HG02798 (cell line): Measurements from ENCODE around the gene SDR9C7.
"Not testable (repeated sequence)": the region's sequence is repeated elsewhere in the genome, so short reads cannot be mapped to it uniquely, and the experiment has no call there.

Experiments used
- ATAC-seq: cut with Tn5 transposase; IDR thresholded peaks from one replicate; pipeline ENCODE4 v1.9.1; 2021; ENCODE audit warnings: mild to moderate bottlenecking; ENCODE audit not compliant: unreplicated experiment, poor library complexity

SDR9C7 gene

DNA sequence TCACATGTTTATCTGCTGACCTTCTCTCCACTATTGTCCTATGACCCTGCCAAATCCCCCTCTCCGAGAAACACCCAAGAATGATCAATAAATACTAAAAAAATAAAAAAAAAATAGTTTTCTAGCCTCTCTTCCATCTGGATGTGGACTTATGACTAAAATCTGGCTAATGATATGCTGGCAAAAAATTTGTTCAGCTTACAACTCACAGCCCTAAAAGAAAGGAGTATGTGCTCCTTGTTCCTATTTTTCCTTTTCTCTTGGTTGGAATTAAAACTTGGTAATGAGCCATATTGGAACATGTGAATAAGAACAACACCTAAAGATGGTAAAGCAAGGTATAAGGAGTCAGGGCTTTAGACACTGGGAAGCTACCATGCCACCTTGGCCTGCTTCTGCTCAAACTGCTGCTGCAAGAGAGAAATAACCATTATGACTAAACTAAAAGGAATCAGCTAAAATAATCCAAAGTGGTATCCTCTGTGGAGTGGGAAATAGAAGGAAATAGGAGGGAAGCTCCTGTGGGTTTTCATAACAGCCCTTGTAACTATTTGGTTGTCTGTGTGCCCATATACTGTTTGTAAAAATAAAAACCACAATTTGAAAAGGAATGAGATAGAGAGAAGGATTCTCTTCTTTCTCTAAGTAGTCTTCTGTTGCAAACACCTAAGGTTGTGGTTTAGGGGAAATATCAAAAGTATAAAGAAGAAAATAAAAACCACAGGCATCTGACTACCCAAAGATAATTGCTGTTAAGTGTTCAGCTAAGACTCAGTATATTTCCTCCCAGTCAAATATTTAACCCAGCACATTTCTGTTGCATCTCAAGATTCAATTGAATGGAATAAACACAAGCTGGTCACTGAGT is 53.8 kb downstream of the SDR9C7 start:
- ATAC-seq: no peak

DNA sequence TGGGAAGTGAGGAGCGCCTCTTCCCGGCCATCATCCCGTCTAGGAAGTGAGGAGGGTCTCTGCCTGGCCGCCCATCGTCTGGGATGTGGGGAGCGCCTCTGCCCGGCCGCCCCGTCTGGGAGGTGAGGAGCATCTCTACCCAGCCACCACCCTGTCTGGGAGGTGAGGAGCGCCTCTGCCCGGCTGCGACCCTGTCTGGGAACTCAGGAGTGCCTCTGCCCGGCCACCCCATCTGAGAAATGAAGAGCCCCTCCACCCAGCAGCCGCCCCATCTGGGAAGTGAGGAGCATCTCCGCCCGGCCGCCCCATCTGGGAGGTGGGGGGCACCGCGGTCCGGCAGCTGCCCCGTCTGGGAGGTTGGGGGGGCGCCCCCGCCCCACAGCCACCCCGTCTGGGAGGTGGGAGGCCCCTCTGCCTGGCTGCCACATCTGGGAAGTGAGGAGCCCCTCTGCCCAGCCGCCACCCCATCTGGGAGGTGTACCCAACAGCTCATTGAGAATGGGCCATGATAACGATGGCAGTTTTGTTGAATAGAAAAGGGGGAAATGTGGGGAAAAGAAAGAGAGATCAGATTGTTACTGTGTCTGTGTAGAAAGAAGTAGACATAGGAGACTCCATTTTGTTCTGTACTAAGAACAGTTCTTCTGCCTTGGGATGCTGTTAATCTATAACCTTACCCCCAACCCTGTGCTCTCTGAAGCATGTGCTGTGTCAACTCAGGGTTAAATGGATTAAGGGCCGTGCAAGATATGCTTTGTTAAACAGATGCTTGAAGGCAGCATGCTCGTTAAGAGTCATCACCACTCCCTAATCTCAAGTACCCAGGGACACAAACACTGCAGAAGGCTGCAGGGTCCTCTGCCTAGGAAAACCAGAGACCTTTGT is 54.7 kb downstream of the SDR9C7 start:
- not testable (repeated sequence) for ATAC-seq

DNA sequence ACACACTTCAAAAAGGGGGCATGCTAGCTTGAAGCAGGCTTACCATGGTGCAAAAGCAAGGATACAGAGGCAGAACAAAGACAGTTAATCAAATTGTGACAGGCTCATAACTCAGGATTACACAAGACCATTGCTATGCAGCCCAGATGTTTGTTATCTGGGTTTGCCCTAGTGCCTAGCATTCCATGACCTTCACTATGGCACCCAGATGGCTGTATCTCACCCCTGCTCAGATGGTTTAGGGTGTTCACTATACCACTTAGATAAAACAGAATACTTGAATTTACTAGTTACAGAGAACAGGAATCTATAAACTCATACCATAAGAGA is 56.2 kb downstream of the SDR9C7 start:
- ATAC-seq: no peak

DNA sequence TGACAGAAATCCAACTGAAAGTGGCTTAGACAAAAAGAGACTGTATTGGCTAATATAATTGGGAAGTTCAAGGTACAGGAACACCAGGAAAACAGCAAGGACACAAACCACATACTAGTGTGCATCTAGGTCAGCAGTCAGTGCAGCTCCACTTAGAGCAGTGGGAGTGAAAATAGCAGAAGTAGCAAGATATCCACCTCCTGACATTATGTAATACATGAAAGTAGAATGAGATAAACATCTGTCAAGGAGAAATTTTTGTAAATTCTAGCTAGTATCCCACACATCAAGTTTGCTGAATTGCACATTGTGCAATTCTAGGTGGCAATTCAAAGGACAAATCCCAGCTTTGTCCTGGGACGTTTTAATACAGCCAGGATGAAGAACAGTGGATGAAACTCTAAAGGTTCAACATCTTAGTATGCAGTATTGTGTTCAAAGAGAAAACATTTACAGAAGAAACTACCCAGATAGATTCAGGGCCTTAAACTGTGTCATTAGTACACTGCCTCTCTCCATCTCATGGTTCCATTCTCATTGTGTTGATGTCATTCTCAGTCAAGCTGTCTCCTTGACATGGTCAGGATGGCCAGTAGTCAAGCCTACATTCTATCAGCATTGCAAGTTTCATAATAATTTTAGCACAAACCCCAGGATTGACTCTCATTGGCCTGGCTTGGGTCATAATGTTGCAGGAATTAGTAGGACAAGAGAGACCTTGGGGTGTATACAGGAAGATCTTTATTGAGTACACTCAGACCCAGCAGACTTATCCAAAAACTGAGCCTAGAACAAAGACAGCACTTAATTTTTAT is 56.8 kb downstream of the SDR9C7 start:
- ATAC-seq: no peak

DNA sequence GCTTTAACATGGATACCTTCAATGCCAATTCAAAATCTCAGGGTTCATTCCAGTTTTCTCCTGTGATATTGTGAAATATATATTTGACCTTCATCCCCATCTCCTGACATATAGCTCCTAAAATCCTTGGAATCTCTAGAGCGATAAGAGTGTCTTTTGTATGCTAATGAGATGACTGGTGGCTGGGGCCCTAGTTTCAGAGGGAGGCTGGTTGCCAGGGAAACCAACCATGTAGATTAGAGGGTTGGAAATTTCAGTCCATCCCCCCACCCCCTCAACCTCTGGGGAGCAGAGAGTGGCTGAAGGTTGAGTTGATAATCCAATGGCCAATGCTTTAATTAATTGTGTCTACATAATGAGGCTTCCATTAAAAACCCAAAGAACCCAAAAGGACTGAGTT is 59.4 kb downstream of the SDR9C7 start:
- no peak for ATAC-seq

DNA sequence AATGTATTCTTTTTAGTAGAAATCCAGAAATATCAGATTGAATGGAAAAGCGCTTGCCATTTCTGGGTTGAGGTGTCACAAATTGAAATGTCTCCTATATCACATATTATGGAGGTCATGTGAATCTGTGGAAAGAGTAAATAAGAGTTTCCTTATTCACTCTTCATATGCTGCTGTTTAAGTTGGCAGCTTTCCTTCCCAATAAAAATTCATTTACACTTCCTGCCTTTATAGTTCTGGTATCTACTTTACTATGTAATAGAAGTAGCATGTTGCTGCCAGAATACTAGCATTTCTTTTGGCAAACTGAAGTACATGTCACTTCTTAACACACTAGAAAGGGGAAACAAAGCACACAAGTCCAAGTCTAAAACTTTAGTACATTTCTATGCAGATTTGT is 60.8 kb downstream of the SDR9C7 start:
- no peak for ATAC-seq
